Activated naive CD4-positive, alpha-beta T cell treated with anti-CD3 and anti-CD28 coated beads, Interleukin-2, amount 50 U/mL, for 24 hours (primary cell): ENCODE results near the gene SPRYD4.
"Not testable (repeated sequence)": the region's sequence is repeated elsewhere in the genome, so short reads cannot be mapped to it uniquely, and the experiment has no call there.

Source experiments
- H3K27ac Mint-ChIP-seq: one replicate; pipeline ENCODE4 v1.8.0; 2021; ENCODE audit warnings: mild to moderate bottlenecking, mixed read lengths
- H3K27me3 Mint-ChIP-seq: one replicate; pipeline ENCODE4 v1.8.0; 2021; ENCODE audit warnings: mixed read lengths
- H3K36me3 Mint-ChIP-seq: one replicate; pipeline ENCODE4 v1.8.0; 2021; ENCODE audit warnings: mixed read lengths
- H3K4me1 Mint-ChIP-seq: one replicate; pipeline ENCODE4 v1.8.0; 2021; ENCODE audit warnings: mixed read lengths
- H3K4me3 Mint-ChIP-seq: one replicate; pipeline ENCODE4 v1.8.0; 2021; ENCODE audit warnings: mild to moderate bottlenecking, mixed read lengths
- H3K9me3 Mint-ChIP-seq: one replicate; pipeline ENCODE4 v1.8.0; 2021; ENCODE audit warnings: mixed read lengths

The SPRYD4 gene

GRCh38 chr12:56493409-56494105 is 25.2 kb downstream of the SPRYD4 start:
- not testable (repeated sequence) for H3K36me3 Mint-ChIP-seq, H3K27me3 Mint-ChIP-seq, H3K4me1 Mint-ChIP-seq, H3K4me3 Mint-ChIP-seq, H3K9me3 Mint-ChIP-seq, H3K27ac Mint-ChIP-seq

- not testable (repeated sequence) for H3K36me3 Mint-ChIP-seq, H3K4me1 Mint-ChIP-seq, H3K4me3 Mint-ChIP-seq, H3K27me3 Mint-ChIP-seq, H3K27ac Mint-ChIP-seq, H3K9me3 Mint-ChIP-seq
Measured at GRCh38 chr12:56494106-56494415, 25.7 kb downstream of the SPRYD4 start.

DNA sequence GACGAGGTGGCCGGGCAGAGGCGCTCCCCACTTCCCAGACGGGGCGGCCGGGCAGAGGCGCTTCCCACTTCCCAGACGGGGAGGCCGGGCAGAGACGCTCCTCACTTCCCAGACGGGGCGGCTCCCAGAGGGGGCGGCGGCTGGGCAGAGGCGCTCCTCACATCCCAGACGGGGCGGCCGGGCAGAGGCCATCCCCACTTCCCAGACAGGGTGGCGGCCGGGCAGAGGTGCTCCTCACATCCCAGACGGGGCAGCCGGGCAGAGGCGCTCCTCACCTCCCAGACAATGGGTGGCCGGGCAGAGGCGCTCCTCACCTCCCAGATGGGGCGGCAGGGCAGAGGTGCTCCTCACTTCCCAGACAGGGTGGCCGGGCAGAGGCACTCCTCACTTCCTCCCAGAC is 26.1 kb downstream of the SPRYD4 start:
- H3K36me3 Mint-ChIP-seq, H3K4me3 Mint-ChIP-seq, H3K4me1 Mint-ChIP-seq, H3K27me3 Mint-ChIP-seq, H3K9me3 Mint-ChIP-seq, H3K27ac Mint-ChIP-seq: not testable (repeated sequence)

DNA sequence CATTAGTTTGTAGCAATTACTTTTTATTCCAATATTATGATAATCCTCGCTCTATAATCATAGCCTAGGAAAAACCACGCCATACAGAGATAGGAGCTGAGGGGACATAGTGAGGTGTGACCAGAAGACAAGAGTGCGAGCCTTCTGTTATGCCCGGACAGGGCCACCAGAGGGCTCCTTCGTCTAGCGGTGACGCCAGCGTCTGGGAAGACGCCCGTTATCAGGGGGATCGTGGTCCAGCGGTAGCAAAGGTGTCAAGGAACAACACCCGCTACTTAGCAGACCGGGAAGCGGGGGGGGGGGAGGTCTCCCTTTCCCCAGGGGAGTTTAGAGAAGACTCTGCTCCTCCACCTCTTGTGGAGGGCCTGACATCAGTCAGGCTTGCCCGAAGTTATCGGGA is 28.3 kb downstream of the SPRYD4 start:
- not testable (repeated sequence) for H3K27me3 Mint-ChIP-seq, H3K36me3 Mint-ChIP-seq, H3K4me1 Mint-ChIP-seq, H3K27ac Mint-ChIP-seq, H3K9me3 Mint-ChIP-seq
- peak overlapping the region; percentile 42 for H3K4me3 Mint-ChIP-seq

- H3K36me3 Mint-ChIP-seq, H3K4me3 Mint-ChIP-seq, H3K4me1 Mint-ChIP-seq, H3K27ac Mint-ChIP-seq, H3K27me3 Mint-ChIP-seq, H3K9me3 Mint-ChIP-seq: not testable (repeated sequence)
Measured at GRCh38 chr12:56498126-56498902, 29.9 kb downstream of the SPRYD4 start.

GRCh38 chr12:56499452-56499851 is 31.1 kb downstream of the SPRYD4 start:
- not testable (repeated sequence) for H3K4me3 Mint-ChIP-seq, H3K27ac Mint-ChIP-seq, H3K27me3 Mint-ChIP-seq, H3K9me3 Mint-ChIP-seq, H3K4me1 Mint-ChIP-seq, H3K36me3 Mint-ChIP-seq

- H3K27ac Mint-ChIP-seq, H3K4me1 Mint-ChIP-seq, H3K36me3 Mint-ChIP-seq, H3K9me3 Mint-ChIP-seq, H3K27me3 Mint-ChIP-seq, H3K4me3 Mint-ChIP-seq: not testable (repeated sequence)
Measured at GRCh38 chr12:56499879-56500278, 31.5 kb downstream of the SPRYD4 start.

DNA sequence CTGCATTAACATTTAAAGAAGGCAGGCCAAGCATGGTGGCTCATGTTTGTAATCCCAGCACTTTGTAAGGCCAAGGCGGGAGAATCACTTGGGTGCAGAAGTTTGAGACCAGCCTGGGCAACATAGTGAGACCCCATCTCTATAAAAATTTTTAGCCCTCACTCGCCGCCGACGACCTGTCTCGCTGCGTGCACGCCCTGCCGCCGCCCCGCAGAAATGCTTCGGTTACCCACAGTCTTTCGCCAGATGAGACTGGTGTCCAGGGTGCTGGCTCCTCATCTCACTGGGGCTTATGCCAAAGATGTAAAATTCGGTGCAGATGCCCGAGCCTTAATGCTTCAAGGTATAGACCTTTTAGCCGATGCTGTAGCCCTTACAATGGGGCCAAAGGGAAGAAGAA is 42.4 kb downstream of the SPRYD4 start:
- Mint-ChIP-seq H3K4me1 (peaks cover 6% of the 10 kb centered on the region), H3K4me3 (no peak overlapping the region), H3K27me3 (no peaks in the 10 kb centered on the region), H3K36me3 (no peaks in the 10 kb centered on the region), H3K27ac (no peak overlapping the region), H3K9me3 (no peaks in the 10 kb centered on the region)

DNA sequence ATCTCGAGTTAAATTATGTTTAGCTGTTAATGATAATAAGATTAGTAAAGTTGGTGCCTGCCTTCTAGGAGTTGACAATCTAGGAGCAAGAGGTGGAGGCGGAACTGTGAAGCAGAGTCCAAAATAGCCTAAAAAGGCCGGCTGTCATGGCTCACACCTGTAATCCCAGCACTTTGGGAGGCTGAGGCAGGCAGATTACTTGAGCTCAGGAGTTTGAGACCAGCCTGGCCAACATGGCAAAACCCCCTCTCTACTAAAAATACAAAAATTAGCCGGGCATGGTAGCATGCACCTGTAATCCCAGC is 45.6 kb downstream of the SPRYD4 start:
- H3K4me1 Mint-ChIP-seq, H3K27me3 Mint-ChIP-seq, H3K4me3 Mint-ChIP-seq: not testable (repeated sequence)

GRCh38 chr12:56517854-56518253 is 49.5 kb downstream of the SPRYD4 start:
- no peaks in the 10 kb centered on the region for H3K27me3 Mint-ChIP-seq
- H3K36me3 Mint-ChIP-seq: no peaks in the 10 kb centered on the region
- no peaks in the 10 kb centered on the region for H3K9me3 Mint-ChIP-seq
- no peak overlapping the region for H3K27ac Mint-ChIP-seq
- peaks cover 38% of the 10 kb centered on the region for H3K4me1 Mint-ChIP-seq
- H3K4me3 Mint-ChIP-seq: no peak overlapping the region

More for the DNA sequence above, 45.6 kb downstream of the SPRYD4 start:
- H3K9me3 Mint-ChIP-seq, H3K36me3 Mint-ChIP-seq, H3K27ac Mint-ChIP-seq: not testable (repeated sequence)

DNA sequence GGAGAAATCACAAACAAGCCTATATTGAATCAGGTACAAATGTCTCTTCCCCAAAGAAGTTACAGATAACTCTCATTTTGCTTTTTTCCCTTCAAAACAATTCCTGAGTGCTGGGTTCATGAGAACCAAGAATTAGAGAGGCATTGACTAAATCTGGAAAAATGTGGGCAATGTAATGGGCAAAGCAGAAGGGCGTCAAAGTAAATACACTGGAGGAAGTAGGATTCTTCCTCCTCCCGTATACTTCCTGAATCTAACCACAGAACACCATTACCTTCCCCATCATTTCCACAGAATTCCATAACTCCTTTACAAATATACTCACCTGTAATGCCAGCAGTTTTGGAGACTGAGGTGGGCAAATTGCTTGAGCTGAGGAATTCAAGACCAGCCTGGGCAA is 50.2 kb downstream of the SPRYD4 start:
- Mint-ChIP-seq H3K27ac (no peak overlapping the region), H3K36me3 (no peaks in the 10 kb centered on the region), H3K4me1 (peaks cover 40% of the 10 kb centered on the region), H3K4me3 (no peak overlapping the region), H3K27me3 (no peaks in the 10 kb centered on the region), H3K9me3 (no peaks in the 10 kb centered on the region)

DNA sequence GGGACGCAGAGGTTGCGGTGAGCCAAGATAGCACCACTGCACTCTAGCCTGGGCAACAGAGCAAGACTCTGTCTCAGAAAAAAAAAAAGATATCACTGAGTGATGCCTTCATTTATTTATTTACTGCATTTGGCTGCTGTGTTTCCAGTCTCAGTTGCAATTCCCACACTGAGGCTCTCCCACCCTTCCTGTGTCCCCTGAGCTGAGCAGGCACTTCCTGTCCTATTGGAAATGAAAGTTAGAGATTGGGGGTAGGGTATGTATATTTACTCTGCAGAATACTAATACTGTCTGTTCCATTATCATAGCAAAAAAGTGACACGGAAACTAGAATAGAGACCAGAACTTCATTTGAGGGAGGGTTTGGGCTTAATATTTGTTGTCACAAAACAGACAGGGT is 51.7 kb downstream of the SPRYD4 start:
- no peaks in the 10 kb centered on the region for H3K9me3 Mint-ChIP-seq
- no peaks in the 10 kb centered on the region for H3K27me3 Mint-ChIP-seq
- peaks cover 40% of the 10 kb centered on the region for H3K4me1 Mint-ChIP-seq
- H3K27ac Mint-ChIP-seq: no peak overlapping the region
- H3K4me3 Mint-ChIP-seq: no peak overlapping the region
- no peaks in the 10 kb centered on the region for H3K36me3 Mint-ChIP-seq

GRCh38 chr12:56520506-56520905 is 52.1 kb downstream of the SPRYD4 start:
- peaks cover 40% of the 10 kb centered on the region for H3K4me1 Mint-ChIP-seq
- H3K27ac Mint-ChIP-seq: no peak overlapping the region
- H3K27me3 Mint-ChIP-seq: no peaks in the 10 kb centered on the region
- no peak overlapping the region for H3K4me3 Mint-ChIP-seq
- no peaks in the 10 kb centered on the region for H3K36me3 Mint-ChIP-seq
- no peaks in the 10 kb centered on the region for H3K9me3 Mint-ChIP-seq

- no peak overlapping the region for H3K27ac Mint-ChIP-seq
- H3K4me3 Mint-ChIP-seq: peak overlapping the region; percentile 78
- H3K27me3 Mint-ChIP-seq: no peaks in the 10 kb centered on the region
- peaks cover 40% of the 10 kb centered on the region for H3K4me1 Mint-ChIP-seq
- no peaks in the 10 kb centered on the region for H3K9me3 Mint-ChIP-seq
- no peaks in the 10 kb centered on the region for H3K36me3 Mint-ChIP-seq
Measured at GRCh38 chr12:56521209-56521589, 52.8 kb downstream of the SPRYD4 start.

DNA sequence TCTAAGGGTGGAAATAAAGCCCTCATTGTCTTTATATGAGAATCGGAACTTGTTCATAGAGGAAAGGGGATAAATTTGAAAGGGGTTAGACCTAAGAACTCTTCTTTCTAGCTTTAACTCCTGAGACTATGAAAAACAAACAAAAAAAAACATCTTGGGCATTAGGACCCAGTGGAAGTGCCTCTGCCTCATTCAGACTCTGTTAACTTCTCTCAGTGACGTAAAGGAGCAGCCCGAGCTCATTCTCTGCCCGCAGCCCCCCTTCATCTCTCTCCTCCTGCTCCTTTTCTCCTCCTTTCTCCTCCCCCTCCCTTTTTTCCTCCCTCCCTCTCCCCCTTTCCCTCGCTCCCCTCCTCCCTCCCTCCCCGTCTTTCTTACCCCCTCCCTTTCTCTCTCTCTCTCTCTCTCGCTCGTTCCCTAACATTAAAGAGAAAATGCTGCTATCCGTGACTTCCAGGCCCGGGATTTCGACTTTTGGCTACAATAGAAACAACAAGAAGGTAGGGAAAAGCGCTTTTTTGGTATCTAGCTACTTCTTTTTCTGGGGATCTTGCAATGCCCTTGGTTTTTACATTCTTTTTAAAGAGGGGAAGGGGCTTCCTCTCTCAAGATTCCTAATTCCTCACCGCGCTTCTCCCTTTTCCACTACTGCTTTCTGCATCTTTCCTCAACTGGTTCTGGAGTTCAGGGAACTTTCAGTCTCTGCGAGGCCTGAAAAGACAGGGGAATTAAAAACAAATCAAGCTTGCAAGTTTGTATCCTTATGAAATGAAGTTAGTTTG is 53.4 kb downstream of the SPRYD4 start, which contains the start of gene RBMS2:
TSS of gene RBMS2 (plus strand) at position 231 of the 782 bp plus-strand sequence. CDS start at position 435, 204 bp downstream.
- no peaks in the 10 kb centered on the region for H3K9me3 Mint-ChIP-seq
- peaks cover 40% of the 10 kb centered on the region for H3K4me1 Mint-ChIP-seq
- peak within 1 kb of the TSS; percentile 53 for H3K27ac Mint-ChIP-seq
- H3K4me3 Mint-ChIP-seq: peak within 1 kb of the TSS; percentile 78
- H3K27me3 Mint-ChIP-seq: no peaks in the 10 kb centered on the region
- H3K36me3 Mint-ChIP-seq: no peaks in the 10 kb centered on the region

- H3K27me3 Mint-ChIP-seq: no peaks in the 10 kb centered on the region
- no peaks in the 10 kb centered on the region for H3K9me3 Mint-ChIP-seq
- H3K4me1 Mint-ChIP-seq: peaks cover 40% of the 10 kb centered on the region
- H3K4me3 Mint-ChIP-seq: peak overlapping the region; percentile 78
- H3K27ac Mint-ChIP-seq: peak overlapping the region; percentile 48
- no peaks in the 10 kb centered on the region for H3K36me3 Mint-ChIP-seq
Measured at GRCh38 chr12:56522411-56523193, 54.2 kb downstream of the SPRYD4 start.
